Measurements from ENCODE around the gene CDKAL1. TPM values are rescaled to one million over a fixed set of nuclear protein-coding genes. Genes with fewer than 3 reads are reported as not detected.

The CDKAL1 gene
- total and polyA plus RNA-seq, 9 of the 15 experiments (the other 6 are each of a cell fraction or from before 2014, with no cell fraction given) = 11.2 to 36.3 (median 20.1) TPM

- no peaks in the 10 kb centered on the region for H3K9me3 ChIP-seq (replicated peaks; ENCODE audit: control insufficient read depth, insufficient read depth, low read depth, low read length)
- H3K4me3 ChIP-seq = no peak overlapping the region
- in situ Hi-C loops (cut with MboI) (no loop called here), intact Hi-C loops (cut with micrococcal nuclease) (no loop called here)
- BruUV-seq (replicated peaks) = no TSS peak
- 20% methylated on average over 2 of the region's 2 CpGs for WGBS (ENCODE audit: insufficient coverage, low coverage, missing lambda C conversion rate)
- no peaks in the 10 kb centered on the region for H3K27me3 ChIP-seq (ENCODE audit: control insufficient read depth in 2 of 2, insufficient read depth in 2 of 2, low read length in 2 of 2)
- no peak overlapping the region for H3K4me2 ChIP-seq (ENCODE audit: insufficient read depth, low read length)
- H2AFZ ChIP-seq (ENCODE audit: low read depth, low read length) = no peak overlapping the region
- FAIRE-seq (no peak), ATAC-seq (no peak), DNase-seq (ENCODE audit: extremely low read depth in 1 of 4, low spot score in 3 of 4) (no peak)
- H3K79me2 ChIP-seq (ENCODE audit: control insufficient read depth, insufficient read depth, low read length) = no peaks in the 10 kb centered on the region
- CTCF ChIA-PET (ENCODE audit: low intra/inter-chr PET ratio) = no interaction called here
- no peak overlapping the region for H3K9ac ChIP-seq (ENCODE audit: insufficient read depth in 1 of 2, low read depth in 2 of 2, low read length in 2 of 2)
- H3K4me1 ChIP-seq (replicated peaks in 1 of 2; ENCODE audit: control insufficient read depth in 2 of 2, insufficient read depth in 2 of 2, low read length in 2 of 2) = no peaks in the 10 kb centered on the region
- no peaks in the 10 kb centered on the region for H3K9me1 ChIP-seq (ENCODE audit: control insufficient read depth, insufficient read depth, low read length)
- H3K27ac ChIP-seq (ENCODE audit: extremely low read depth, low read depth, low read length) = no peak overlapping the region
- H4K20me1 ChIP-seq (replicated peaks; ENCODE audit: control insufficient read depth, insufficient read depth, low read length) = no peaks in the 10 kb centered on the region
- no peaks in the 10 kb centered on the region for H3K36me3 ChIP-seq (ENCODE audit: control insufficient read depth, insufficient read depth, low read length)
- POLR2A ChIA-PET = interaction anchor here (0.7 kb wide), 1 partner anchor 8 kb away, joined by 3 read pairs; no protein-coding TSS in a partner anchor
- TF ChIP-seq XRCC4 (IDR thresholded peaks at IDR 0.05; ENCODE audit: extremely low read depth, insufficient read depth, insufficient read length) = no peak
- no peak for TF ChIP-seq NFIX (CRISPR knock-in tag; IDR thresholded peaks at IDR 0.05; ENCODE audit: low read depth)
- TF ChIP-seq, protein P1, sequence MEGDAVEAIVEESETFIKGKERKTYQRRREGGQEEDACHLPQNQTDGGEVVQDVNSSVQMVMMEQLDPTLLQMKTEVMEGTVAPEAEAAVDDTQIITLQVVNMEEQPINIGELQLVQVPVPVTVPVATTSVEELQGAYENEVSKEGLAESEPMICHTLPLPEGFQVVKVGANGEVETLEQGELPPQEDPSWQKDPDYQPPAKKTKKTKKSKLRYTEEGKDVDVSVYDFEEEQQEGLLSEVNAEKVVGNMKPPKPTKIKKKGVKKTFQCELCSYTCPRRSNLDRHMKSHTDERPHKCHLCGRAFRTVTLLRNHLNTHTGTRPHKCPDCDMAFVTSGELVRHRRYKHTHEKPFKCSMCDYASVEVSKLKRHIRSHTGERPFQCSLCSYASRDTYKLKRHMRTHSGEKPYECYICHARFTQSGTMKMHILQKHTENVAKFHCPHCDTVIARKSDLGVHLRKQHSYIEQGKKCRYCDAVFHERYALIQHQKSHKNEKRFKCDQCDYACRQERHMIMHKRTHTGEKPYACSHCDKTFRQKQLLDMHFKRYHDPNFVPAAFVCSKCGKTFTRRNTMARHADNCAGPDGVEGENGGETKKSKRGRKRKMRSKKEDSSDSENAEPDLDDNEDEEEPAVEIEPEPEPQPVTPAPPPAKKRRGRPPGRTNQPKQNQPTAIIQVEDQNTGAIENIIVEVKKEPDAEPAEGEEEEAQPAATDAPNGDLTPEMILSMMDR (IDR thresholded peaks at IDR 0.05 in 2 of 3, conservative IDR thresholded peaks at IDR 0.05 in 1 of 3; ENCODE audit: insufficient read depth in 2 of 3, low read depth in 1 of 3, low read length in 3 of 3) = no peak
- TF ChIP-seq, protein P2, sequence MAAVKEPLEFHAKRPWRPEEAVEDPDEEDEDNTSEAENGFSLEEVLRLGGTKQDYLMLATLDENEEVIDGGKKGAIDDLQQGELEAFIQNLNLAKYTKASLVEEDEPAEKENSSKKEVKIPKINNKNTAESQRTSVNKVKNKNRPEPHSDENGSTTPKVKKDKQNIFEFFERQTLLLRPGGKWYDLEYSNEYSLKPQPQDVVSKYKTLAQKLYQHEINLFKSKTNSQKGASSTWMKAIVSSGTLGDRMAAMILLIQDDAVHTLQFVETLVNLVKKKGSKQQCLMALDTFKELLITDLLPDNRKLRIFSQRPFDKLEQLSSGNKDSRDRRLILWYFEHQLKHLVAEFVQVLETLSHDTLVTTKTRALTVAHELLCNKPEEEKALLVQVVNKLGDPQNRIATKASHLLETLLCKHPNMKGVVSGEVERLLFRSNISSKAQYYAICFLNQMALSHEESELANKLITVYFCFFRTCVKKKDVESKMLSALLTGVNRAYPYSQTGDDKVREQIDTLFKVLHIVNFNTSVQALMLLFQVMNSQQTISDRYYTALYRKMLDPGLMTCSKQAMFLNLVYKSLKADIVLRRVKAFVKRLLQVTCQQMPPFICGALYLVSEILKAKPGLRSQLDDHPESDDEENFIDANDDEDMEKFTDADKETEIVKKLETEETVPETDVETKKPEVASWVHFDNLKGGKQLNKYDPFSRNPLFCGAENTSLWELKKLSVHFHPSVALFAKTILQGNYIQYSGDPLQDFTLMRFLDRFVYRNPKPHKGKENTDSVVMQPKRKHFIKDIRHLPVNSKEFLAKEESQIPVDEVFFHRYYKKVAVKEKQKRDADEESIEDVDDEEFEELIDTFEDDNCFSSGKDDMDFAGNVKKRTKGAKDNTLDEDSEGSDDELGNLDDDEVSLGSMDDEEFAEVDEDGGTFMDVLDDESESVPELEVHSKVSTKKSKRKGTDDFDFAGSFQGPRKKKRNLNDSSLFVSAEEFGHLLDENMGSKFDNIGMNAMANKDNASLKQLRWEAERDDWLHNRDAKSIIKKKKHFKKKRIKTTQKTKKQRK (IDR thresholded peaks at IDR 0.05; ENCODE audit: borderline replicate concordance, low read depth, low read length) = no peak
- TF ChIP-seq ZNF175 (CRISPR knock-in tag; IDR thresholded peaks at IDR 0.05; ENCODE audit: low read depth) = no peak
- TF ChIP-seq MTA1 (IDR thresholded peaks at IDR 0.05; ENCODE audit: borderline replicate concordance) = no peak
- no peak for TF ChIP-seq TBL1XR1 (IDR thresholded peaks at IDR 0.05; ENCODE audit: low read length in 2 of 2)
- no peak for TF ChIP-seq LCOR (CRISPR knock-in tag; IDR thresholded peaks at IDR 0.05)
- no peak for TF ChIP-seq PRMT5 (CRISPR knock-in tag; IDR thresholded peaks at IDR 0.05)
- no peak for TF ChIP-seq ZBTB7A (IDR thresholded peaks at IDR 0.05; ENCODE audit: borderline replicate concordance, control insufficient read depth, low read depth, low read length)
- TF ChIP-seq TEAD1 (CRISPR knock-in tag; IDR thresholded peaks at IDR 0.05) = no peak
- no peak for TF ChIP-seq POLR2AphosphoS2 (IDR thresholded peaks at IDR 0.05; ENCODE audit: low read length)
- TF ChIP-seq, protein P3, sequence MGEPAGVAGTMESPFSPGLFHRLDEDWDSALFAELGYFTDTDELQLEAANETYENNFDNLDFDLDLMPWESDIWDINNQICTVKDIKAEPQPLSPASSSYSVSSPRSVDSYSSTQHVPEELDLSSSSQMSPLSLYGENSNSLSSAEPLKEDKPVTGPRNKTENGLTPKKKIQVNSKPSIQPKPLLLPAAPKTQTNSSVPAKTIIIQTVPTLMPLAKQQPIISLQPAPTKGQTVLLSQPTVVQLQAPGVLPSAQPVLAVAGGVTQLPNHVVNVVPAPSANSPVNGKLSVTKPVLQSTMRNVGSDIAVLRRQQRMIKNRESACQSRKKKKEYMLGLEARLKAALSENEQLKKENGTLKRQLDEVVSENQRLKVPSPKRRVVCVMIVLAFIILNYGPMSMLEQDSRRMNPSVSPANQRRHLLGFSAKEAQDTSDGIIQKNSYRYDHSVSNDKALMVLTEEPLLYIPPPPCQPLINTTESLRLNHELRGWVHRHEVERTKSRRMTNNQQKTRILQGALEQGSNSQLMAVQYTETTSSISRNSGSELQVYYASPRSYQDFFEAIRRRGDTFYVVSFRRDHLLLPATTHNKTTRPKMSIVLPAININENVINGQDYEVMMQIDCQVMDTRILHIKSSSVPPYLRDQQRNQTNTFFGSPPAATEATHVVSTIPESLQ (CRISPR knock-in tag; IDR thresholded peaks at IDR 0.05) = no peak
- TF ChIP-seq KLF16 (IDR thresholded peaks at IDR 0.05) = no peak
- TF ChIP-seq MED1 (CRISPR knock-in tag; IDR thresholded peaks at IDR 0.05; ENCODE audit: borderline replicate concordance) = no peak
- TF ChIP-seq RBM15 (IDR thresholded peaks at IDR 0.05; ENCODE audit: insufficient read depth, low read length) = no peak
- TF ChIP-seq HNRNPUL1 (IDR thresholded peaks at IDR 0.05; ENCODE audit: low read length) = no peak
- TF ChIP-seq SMARCA5 (IDR thresholded peaks at IDR 0.05) = no peak
Observed at GRCh38 chr6:21228411-21228810, 694.2 kb downstream of the CDKAL1 start.

Measured in K562 (cell line).